ENCODE results near the gene UCN.

DNA sequence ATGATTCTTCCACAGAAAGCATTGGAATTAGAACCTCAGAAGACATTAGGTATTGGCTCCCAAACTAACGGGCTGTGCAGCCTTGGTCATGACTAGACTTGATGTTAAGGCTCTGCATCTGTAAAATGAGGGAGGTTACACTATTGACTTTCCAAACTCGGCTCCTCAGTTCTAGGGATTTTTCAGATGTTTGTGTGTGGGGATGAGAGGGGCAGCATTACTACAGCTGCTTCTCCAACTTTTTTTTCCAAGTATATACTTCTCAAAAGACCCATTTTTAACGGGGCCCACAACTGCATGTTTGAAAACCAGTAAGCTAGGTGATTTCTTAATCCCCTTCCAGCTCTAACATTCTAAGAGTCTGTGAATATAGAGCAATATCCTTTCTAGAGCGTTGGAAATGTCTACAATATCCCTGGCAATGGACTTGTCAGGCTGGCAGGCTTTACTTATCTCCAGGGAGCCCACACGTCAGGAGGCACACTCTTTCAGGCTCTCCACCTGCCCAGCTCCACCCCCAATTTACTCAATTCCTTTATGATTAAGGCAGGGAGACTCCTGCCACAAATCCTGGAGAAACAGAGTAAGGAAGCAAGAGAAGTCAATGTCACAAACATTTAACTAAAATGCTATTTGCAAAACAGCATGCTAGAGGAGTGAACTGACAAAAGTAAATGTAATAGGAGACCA lies 15.5 kb upstream of the UCN start:
- TF ChIP-seq POLR2AphosphoS5 (IDR thresholded peaks at IDR 0.05; ENCODE audit: low read depth, low read length) = no peak; the same call in 1 of the 2 replicates
- no peak for TF ChIP-seq FOXP2 (optimal IDR thresholded peaks at IDR 0.05; ENCODE audit: borderline replicate concordance, extremely low read depth, extremely low read length, insufficient read depth)
- TF ChIP-seq, protein P1, sequence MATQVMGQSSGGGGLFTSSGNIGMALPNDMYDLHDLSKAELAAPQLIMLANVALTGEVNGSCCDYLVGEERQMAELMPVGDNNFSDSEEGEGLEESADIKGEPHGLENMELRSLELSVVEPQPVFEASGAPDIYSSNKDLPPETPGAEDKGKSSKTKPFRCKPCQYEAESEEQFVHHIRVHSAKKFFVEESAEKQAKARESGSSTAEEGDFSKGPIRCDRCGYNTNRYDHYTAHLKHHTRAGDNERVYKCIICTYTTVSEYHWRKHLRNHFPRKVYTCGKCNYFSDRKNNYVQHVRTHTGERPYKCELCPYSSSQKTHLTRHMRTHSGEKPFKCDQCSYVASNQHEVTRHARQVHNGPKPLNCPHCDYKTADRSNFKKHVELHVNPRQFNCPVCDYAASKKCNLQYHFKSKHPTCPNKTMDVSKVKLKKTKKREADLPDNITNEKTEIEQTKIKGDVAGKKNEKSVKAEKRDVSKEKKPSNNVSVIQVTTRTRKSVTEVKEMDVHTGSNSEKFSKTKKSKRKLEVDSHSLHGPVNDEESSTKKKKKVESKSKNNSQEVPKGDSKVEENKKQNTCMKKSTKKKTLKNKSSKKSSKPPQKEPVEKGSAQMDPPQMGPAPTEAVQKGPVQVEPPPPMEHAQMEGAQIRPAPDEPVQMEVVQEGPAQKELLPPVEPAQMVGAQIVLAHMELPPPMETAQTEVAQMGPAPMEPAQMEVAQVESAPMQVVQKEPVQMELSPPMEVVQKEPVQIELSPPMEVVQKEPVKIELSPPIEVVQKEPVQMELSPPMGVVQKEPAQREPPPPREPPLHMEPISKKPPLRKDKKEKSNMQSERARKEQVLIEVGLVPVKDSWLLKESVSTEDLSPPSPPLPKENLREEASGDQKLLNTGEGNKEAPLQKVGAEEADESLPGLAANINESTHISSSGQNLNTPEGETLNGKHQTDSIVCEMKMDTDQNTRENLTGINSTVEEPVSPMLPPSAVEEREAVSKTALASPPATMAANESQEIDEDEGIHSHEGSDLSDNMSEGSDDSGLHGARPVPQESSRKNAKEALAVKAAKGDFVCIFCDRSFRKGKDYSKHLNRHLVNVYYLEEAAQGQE (IDR thresholded peaks at IDR 0.05; ENCODE audit: insufficient read depth in 1 of 2, low read depth in 2 of 2, low read length in 2 of 2) = no peak
- TF ChIP-seq TAF1 (IDR thresholded peaks at IDR 0.05; ENCODE audit: borderline replicate concordance, insufficient read depth, low read length) = no peak
- no peak for TF ChIP-seq SIN3A (IDR thresholded peaks at IDR 0.05; ENCODE audit: borderline replicate concordance, insufficient read depth, low read length)
